ENCODE results near the gene SNAP25. TPM values are rescaled to one million over a fixed set of nuclear protein-coding genes. Genes with fewer than 3 reads are reported as not detected.

The SNAP25 gene
- total RNA-seq, 2 donors from 2014 or later, result 0.11 TPM; not detected in 1

DNA sequence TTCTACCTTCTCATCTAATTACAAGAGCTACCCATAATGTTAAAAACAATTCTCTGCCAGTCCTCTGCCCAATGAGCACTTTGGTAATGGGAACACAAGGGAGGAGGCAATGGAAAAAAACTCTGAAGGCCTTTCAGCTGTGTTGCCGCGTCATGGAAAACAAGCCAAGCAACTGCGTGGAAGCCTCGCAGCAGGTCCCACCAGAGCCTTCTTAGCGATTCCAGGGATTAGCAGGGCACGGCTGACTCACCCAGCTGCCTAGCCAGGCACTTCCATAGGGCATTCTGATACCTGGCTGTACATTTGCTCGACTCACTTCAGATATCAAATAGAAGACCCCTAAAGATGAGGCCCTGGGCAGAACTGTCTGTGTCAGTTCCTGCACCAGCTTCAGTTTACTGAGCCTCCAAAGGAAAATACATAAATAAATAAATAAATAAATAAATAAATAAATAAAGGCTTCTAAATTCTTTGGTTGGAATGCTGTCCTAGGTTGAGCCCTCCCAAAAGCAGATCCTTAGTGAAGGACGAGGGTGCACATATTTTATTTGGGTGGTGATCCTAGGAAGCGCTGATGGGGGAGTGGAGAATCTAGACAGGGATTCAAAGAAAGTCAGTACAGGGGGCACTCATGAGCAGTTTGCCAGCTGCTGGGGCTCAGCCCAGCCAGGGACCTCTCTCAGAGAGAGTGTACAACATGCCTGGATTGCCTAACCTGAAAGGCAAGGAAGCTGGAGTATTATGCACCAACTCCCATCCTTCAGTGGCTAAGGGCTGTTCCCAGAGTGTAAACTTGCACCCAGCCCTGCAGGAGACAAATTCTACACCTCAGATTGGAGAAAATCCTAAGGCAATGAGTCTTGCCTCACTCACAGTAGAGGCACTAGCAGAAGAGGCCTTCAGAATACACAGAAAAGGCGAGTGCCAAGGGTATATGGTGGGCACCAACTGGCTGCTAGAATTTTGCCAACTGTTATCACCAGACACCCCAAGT, 18.2 kb downstream of the SNAP25 start:
- TF ChIP-seq, protein P1, sequence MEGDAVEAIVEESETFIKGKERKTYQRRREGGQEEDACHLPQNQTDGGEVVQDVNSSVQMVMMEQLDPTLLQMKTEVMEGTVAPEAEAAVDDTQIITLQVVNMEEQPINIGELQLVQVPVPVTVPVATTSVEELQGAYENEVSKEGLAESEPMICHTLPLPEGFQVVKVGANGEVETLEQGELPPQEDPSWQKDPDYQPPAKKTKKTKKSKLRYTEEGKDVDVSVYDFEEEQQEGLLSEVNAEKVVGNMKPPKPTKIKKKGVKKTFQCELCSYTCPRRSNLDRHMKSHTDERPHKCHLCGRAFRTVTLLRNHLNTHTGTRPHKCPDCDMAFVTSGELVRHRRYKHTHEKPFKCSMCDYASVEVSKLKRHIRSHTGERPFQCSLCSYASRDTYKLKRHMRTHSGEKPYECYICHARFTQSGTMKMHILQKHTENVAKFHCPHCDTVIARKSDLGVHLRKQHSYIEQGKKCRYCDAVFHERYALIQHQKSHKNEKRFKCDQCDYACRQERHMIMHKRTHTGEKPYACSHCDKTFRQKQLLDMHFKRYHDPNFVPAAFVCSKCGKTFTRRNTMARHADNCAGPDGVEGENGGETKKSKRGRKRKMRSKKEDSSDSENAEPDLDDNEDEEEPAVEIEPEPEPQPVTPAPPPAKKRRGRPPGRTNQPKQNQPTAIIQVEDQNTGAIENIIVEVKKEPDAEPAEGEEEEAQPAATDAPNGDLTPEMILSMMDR (conservative IDR thresholded peaks at IDR 0.05), result peak; percentile 36
- H3K27ac Mint-ChIP-seq, result no peak overlapping the region
- no peaks in the 10 kb centered on the region for H3K9me3 ChIP-seq (ENCODE audit: control insufficient read depth, low read length)
- peaks cover 5% of the 10 kb centered on the region for H3K4me1 ChIP-seq (ENCODE audit: control insufficient read depth, insufficient read depth, low read length)
- H3K4me3 ChIP-seq (ENCODE audit: low read length), result no peak overlapping the region
- H3K27me3 Mint-ChIP-seq (ENCODE audit: insufficient read depth), result no peaks in the 10 kb centered on the region
- no peaks in the 10 kb centered on the region for H3K27me3 ChIP-seq (ENCODE audit: control insufficient read depth, insufficient read depth, low read length, poor library complexity, severe bottlenecking)
- peaks cover 10% of the 10 kb centered on the region for H3K4me1 Mint-ChIP-seq
- no peaks in the 10 kb centered on the region for H3K36me3 Mint-ChIP-seq (ENCODE audit: low read depth)
- no peak for DNase-seq
- WGBS, 2 experiments (ENCODE audit: insufficient coverage in 1 of 2, insufficient read length in 1 of 2), result 78 to 85% methylated on average over 9 to 10 of the region's 10 CpGs
- H3K36me3 ChIP-seq (ENCODE audit: control insufficient read depth, insufficient read depth, low read length), result no peaks in the 10 kb centered on the region
- H3K27ac ChIP-seq (ENCODE audit: low read depth, low read length), result no peak overlapping the region
- no peak overlapping the region for H3K9ac ChIP-seq (ENCODE audit: extremely low read depth, low read length, poor library complexity, severe bottlenecking)
- no peaks in the 10 kb centered on the region for H3K9me3 Mint-ChIP-seq
- H3K4me3 Mint-ChIP-seq, result no peak overlapping the region

DNA sequence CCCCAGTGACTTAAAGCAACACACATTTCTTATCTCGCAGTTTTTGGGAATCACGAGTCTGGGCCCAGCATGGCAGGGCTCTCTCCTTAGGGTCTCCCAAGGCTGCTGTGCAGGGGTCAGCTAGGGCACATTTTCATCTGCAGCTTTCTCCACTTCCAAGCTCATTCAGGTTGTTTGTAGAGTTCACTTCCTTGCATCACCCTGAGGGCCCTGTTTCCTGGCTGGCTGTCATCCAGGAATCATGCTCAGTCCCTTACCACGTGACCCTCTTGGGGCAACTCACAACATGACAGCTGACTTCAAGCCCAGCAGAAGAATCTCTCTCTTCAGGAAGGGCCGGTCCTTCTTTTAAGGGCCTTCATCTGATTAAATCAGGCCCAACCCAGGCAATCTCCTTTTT, 21.3 kb downstream of the SNAP25 start:
- Mint-ChIP-seq H3K36me3 (ENCODE audit: low read depth) (no peaks in the 10 kb centered on the region), H3K4me1 (peaks cover 16% of the 10 kb centered on the region), H3K9me3 (no peaks in the 10 kb centered on the region), H3K4me3 (no peak overlapping the region), H3K27me3 (ENCODE audit: insufficient read depth) (no peaks in the 10 kb centered on the region), H3K27ac (no peak overlapping the region)
- Histone ChIP-seq H3K36me3 (ENCODE audit: control insufficient read depth, insufficient read depth, low read length) (no peaks in the 10 kb centered on the region), H3K4me3 (ENCODE audit: low read length) (no peak overlapping the region), H3K27me3 (ENCODE audit: control insufficient read depth, insufficient read depth, low read length, poor library complexity, severe bottlenecking) (no peaks in the 10 kb centered on the region), H3K9ac (ENCODE audit: extremely low read depth, low read length, poor library complexity, severe bottlenecking) (no peak overlapping the region), H3K9me3 (ENCODE audit: control insufficient read depth, low read length) (no peaks in the 10 kb centered on the region), H3K27ac (ENCODE audit: low read depth, low read length) (no peak overlapping the region), H3K4me1 (ENCODE audit: control insufficient read depth, insufficient read depth, low read length) (peaks cover 7% of the 10 kb centered on the region)
- TF ChIP-seq, protein P1 (conservative IDR thresholded peaks at IDR 0.05), result no peak
- WGBS, 2 experiments (ENCODE audit: insufficient coverage in 1 of 2, insufficient read length in 1 of 2), result 69 to 75% methylated on average over 4 of the region's 4 CpGs
- DNase-seq, result no peak

DNA sequence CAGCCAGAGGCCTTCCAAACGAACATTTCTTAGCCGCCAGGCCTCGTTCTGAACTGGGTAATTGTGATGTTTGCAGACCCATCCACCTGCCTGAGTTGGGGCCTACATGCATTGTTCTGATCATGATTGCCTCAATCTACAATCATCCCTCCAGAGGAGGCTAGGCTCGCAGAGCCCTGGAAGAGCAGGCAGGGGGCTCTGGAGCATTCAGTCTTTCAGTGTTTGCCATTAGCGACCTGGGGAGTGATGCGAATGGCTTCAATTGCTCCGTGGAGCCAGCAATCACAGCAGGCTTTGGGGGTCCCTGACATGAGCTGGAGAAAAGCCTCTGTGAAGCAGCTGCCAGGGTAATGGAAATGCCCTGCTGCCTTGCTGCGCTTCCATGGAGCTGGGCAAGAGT, 22.0 kb downstream of the SNAP25 start:
- H3K9ac ChIP-seq (ENCODE audit: extremely low read depth, low read length, poor library complexity, severe bottlenecking), result no peak overlapping the region
- no peaks in the 10 kb centered on the region for H3K9me3 ChIP-seq (ENCODE audit: control insufficient read depth, low read length)
- H3K27ac ChIP-seq (ENCODE audit: low read depth, low read length), result no peak overlapping the region
- Mint-ChIP-seq H3K4me1 (peaks cover 16% of the 10 kb centered on the region), H3K4me3 (no peak overlapping the region), H3K36me3 (ENCODE audit: low read depth) (no peaks in the 10 kb centered on the region), H3K9me3 (no peaks in the 10 kb centered on the region), H3K27ac (no peak overlapping the region), H3K27me3 (ENCODE audit: insufficient read depth) (peaks cover 2% of the 10 kb centered on the region)
- peak; percentile 73 for DNase-seq
- H3K27me3 ChIP-seq (ENCODE audit: control insufficient read depth, insufficient read depth, low read length, poor library complexity, severe bottlenecking), result no peaks in the 10 kb centered on the region
- TF ChIP-seq, protein P1 (conservative IDR thresholded peaks at IDR 0.05), result peak; percentile 38
- peaks cover 7% of the 10 kb centered on the region for H3K4me1 ChIP-seq (ENCODE audit: control insufficient read depth, insufficient read depth, low read length)
- no peak overlapping the region for H3K4me3 ChIP-seq (ENCODE audit: low read length)
- no peaks in the 10 kb centered on the region for H3K36me3 ChIP-seq (ENCODE audit: control insufficient read depth, insufficient read depth, low read length)
- WGBS, 2 experiments (ENCODE audit: insufficient coverage in 1 of 2, insufficient read length in 1 of 2), result 62 to 67% methylated on average over 8 of the region's 8 CpGs

All from endodermal cell (in vitro differentiated cells).